HG02763 (cell line): Measurements from ENCODE around the gene DGCR2.
A peak's percentile ranks its signal among the peaks of the same experiment; 100 is the strongest.
"Not testable (repeated sequence)": the region's sequence is repeated elsewhere in the genome, so short reads cannot be mapped to it uniquely, and the experiment has no call there.

Source experiments
- ATAC-seq: cut with Tn5 transposase; IDR thresholded peaks from one replicate; pipeline ENCODE4 v1.9.1; 2021; ENCODE audit warnings: mild to moderate bottlenecking, moderate library complexity; ENCODE audit not compliant: unreplicated experiment

DGCR2 gene

GRCh38 chr22:19122143-19122751 is at the start of gene DGCR2:
Gene DGCR2, minus strand, starts transcription at chr22:19122412. Its CDS starts 206 bp downstream, at chr22:19122206.
- peak; percentile 80 for ATAC-seq

- no peak for ATAC-seq
Observed at GRCh38 chr22:19169947-19170318, 47.7 kb upstream of the DGCR2 start.

GRCh38 chr22:19169002-19169946 is 47.1 kb upstream of the DGCR2 start:
- ATAC-seq, result no peak

GRCh38 chr22:19168088-19168890 is 46.1 kb upstream of the DGCR2 start:
- ATAC-seq, result no peak

- ATAC-seq, result no peak
Observed at GRCh38 chr22:19167106-19167869, 45.1 kb upstream of the DGCR2 start.

- no peak for ATAC-seq
Observed at GRCh38 chr22:19166421-19166820, 44.2 kb upstream of the DGCR2 start.

- ATAC-seq, result no peak
Observed at GRCh38 chr22:19164425-19164824, 42.2 kb upstream of the DGCR2 start.

- ATAC-seq, result not testable (repeated sequence)
Observed at GRCh38 chr22:19158649-19159048, 36.4 kb upstream of the DGCR2 start.

GRCh38 chr22:19156109-19156508 is 33.9 kb upstream of the DGCR2 start:
- ATAC-seq, result not testable (repeated sequence)

GRCh38 chr22:19152942-19153883 is 31.0 kb upstream of the DGCR2 start:
- no peak for ATAC-seq

- no peak for ATAC-seq
Observed at GRCh38 chr22:19151329-19152191, 29.3 kb upstream of the DGCR2 start.

GRCh38 chr22:19150482-19151328 is 28.5 kb upstream of the DGCR2 start:
- no peak for ATAC-seq

- no peak for ATAC-seq
Observed at GRCh38 chr22:19149991-19150390, 27.8 kb upstream of the DGCR2 start, which contains the start of gene GSC2. Gene GSC2, minus strand, starts transcription at chr22:19150292. Its CDS starts 9 bp downstream, at chr22:19150283.

- ATAC-seq, result no peak
Observed at GRCh38 chr22:19149047-19149883, 27.1 kb upstream of the DGCR2 start.

GRCh38 chr22:19148417-19149046 is 26.3 kb upstream of the DGCR2 start:
- no peak for ATAC-seq

- ATAC-seq, result no peak
Observed at GRCh38 chr22:19147195-19147780, 25.1 kb upstream of the DGCR2 start.
